Measurements from ENCODE around the gene RELB.

The RELB gene

GRCh38 chr19:45016388-45017314 is 15.4 kb downstream of the RELB start:
- H3K9ac ChIP-seq, result peak overlapping the region; percentile 44; the same call in 1 of the 2 replicates
- peak overlapping the region; percentile 38; the same call in 1 of the 2 replicates for H3K27ac ChIP-seq
- H4K20me1 ChIP-seq, result no peaks in the 10 kb centered on the region
- H3K36me3 ChIP-seq, result peaks cover 61% of the 10 kb centered on the region
- H3K4me1 ChIP-seq, result peaks cover 16% of the 10 kb centered on the region
- no peaks in the 10 kb centered on the region for H3K27me3 ChIP-seq
- peak overlapping the region; percentile 18; the same call in 1 of the 2 replicates for H3K4me2 ChIP-seq
- no peak overlapping the region for H3K4me3 ChIP-seq
- no peak for TF ChIP-seq Cebpa-rat (IDR thresholded peaks at IDR 0.05)
- no peaks in the 10 kb centered on the region for H3K9me3 ChIP-seq

GRCh38 chr19:45019187-45019586 is 17.9 kb downstream of the RELB start:
- Histone ChIP-seq H3K27me3 (no peaks in the 10 kb centered on the region), H3K9ac (no peak overlapping the region), H3K4me1 (peaks cover 22% of the 10 kb centered on the region), H3K36me3 (peaks cover 43% of the 10 kb centered on the region), H3K4me3 (no peak overlapping the region), H3K27ac (no peak overlapping the region), H4K20me1 (no peaks in the 10 kb centered on the region), H3K9me3 (no peaks in the 10 kb centered on the region), H3K4me2 (no peak overlapping the region)
- TF ChIP-seq Cebpa-rat (IDR thresholded peaks at IDR 0.05), result no peak

- Histone ChIP-seq H3K4me1 (peaks cover 22% of the 10 kb centered on the region), H3K4me2 (no peak overlapping the region), H3K27ac (no peak overlapping the region), H3K4me3 (no peak overlapping the region), H3K9me3 (no peaks in the 10 kb centered on the region), H3K9ac (no peak overlapping the region), H4K20me1 (no peaks in the 10 kb centered on the region), H3K36me3 (peaks cover 36% of the 10 kb centered on the region; the same call in 1 of the 2 replicates), H3K27me3 (no peaks in the 10 kb centered on the region)
- TF ChIP-seq Cebpa-rat (IDR thresholded peaks at IDR 0.05), result no peak
Observed at GRCh38 chr19:45020071-45020470, 18.8 kb downstream of the RELB start.

GRCh38 chr19:45021971-45022370 is 20.7 kb downstream of the RELB start:
- Histone ChIP-seq H3K9me3 (no peaks in the 10 kb centered on the region), H3K4me1 (peaks cover 9% of the 10 kb centered on the region; the same call in 1 of the 2 replicates), H3K36me3 (peaks cover 38% of the 10 kb centered on the region; the same call in 1 of the 2 replicates), H3K4me3 (no peak overlapping the region), H3K27ac (no peak overlapping the region), H3K9ac (no peak overlapping the region), H4K20me1 (no peaks in the 10 kb centered on the region), H3K27me3 (no peaks in the 10 kb centered on the region), H3K4me2 (no peak overlapping the region)
- TF ChIP-seq Cebpa-rat (IDR thresholded peaks at IDR 0.05), result no peak

- H3K36me3 ChIP-seq, result peaks cover 40% of the 10 kb centered on the region
- no peaks in the 10 kb centered on the region for H4K20me1 ChIP-seq
- no peaks in the 10 kb centered on the region for H3K27me3 ChIP-seq
- H3K9me3 ChIP-seq, result no peaks in the 10 kb centered on the region
- H3K4me2 ChIP-seq, result peak overlapping the region; percentile 9; the same call in 1 of the 2 replicates
- peaks cover 6% of the 10 kb centered on the region; the same call in 1 of the 2 replicates for H3K4me1 ChIP-seq
- H3K27ac ChIP-seq, result no peak overlapping the region
- H3K9ac ChIP-seq, result no peak overlapping the region
- TF ChIP-seq Cebpa-rat (IDR thresholded peaks at IDR 0.05), result no peak
- H3K4me3 ChIP-seq, result no peak overlapping the region
Observed at GRCh38 chr19:45023048-45023447, 21.8 kb downstream of the RELB start.

- H3K9me3 ChIP-seq, result no peaks in the 10 kb centered on the region
- no peaks in the 10 kb centered on the region for H3K27me3 ChIP-seq
- no peak overlapping the region for H3K9ac ChIP-seq
Observed at GRCh38 chr19:45025264-45025663, 24.0 kb downstream of the RELB start.

GRCh38 chr19:45027371-45027770 is 26.1 kb downstream of the RELB start:
- peaks cover 8% of the 10 kb centered on the region; the same call in 1 of the 2 replicates for H3K9me3 ChIP-seq
- no peak overlapping the region for H3K9ac ChIP-seq
- H3K27ac ChIP-seq, result no peak overlapping the region
- H3K36me3 ChIP-seq, result peaks cover 49% of the 10 kb centered on the region
- H3K4me3 ChIP-seq, result no peak overlapping the region
- H3K27me3 ChIP-seq, result no peaks in the 10 kb centered on the region
- peaks cover 6% of the 10 kb centered on the region; the same call in 1 of the 2 replicates for H3K4me1 ChIP-seq
- no peak for TF ChIP-seq Cebpa-rat (IDR thresholded peaks at IDR 0.05)
- no peak overlapping the region for H3K4me2 ChIP-seq
- no peaks in the 10 kb centered on the region for H4K20me1 ChIP-seq

More at GRCh38 chr19:45025264-45025663, 24.0 kb downstream of the RELB start:
- Histone ChIP-seq H3K4me3 (no peak overlapping the region), H4K20me1 (no peaks in the 10 kb centered on the region), H3K27ac (no peak overlapping the region), H3K36me3 (peaks cover 47% of the 10 kb centered on the region), H3K4me1 (peaks cover 6% of the 10 kb centered on the region; the same call in 1 of the 2 replicates), H3K4me2 (no peak overlapping the region)
- no peak for TF ChIP-seq Cebpa-rat (IDR thresholded peaks at IDR 0.05)

GRCh38 chr19:45030825-45031224 is 29.6 kb downstream of the RELB start:
- Histone ChIP-seq H3K27me3 (no peaks in the 10 kb centered on the region), H4K20me1 (no peaks in the 10 kb centered on the region), H3K4me1 (no peaks in the 10 kb centered on the region), H3K27ac (no peak overlapping the region), H3K4me2 (no peak overlapping the region), H3K4me3 (no peak overlapping the region), H3K36me3 (peaks cover 71% of the 10 kb centered on the region), H3K9me3 (peaks cover 13% of the 10 kb centered on the region), H3K9ac (no peak overlapping the region)
- TF ChIP-seq Cebpa-rat (IDR thresholded peaks at IDR 0.05), result no peak

GRCh38 chr19:45032421-45032820 is 31.2 kb downstream of the RELB start:
- Histone ChIP-seq H4K20me1 (no peaks in the 10 kb centered on the region), H3K4me2 (no peak overlapping the region), H3K27ac (no peak overlapping the region), H3K36me3 (peaks cover 79% of the 10 kb centered on the region), H3K9me3 (peaks cover 14% of the 10 kb centered on the region), H3K9ac (no peak overlapping the region), H3K4me1 (no peaks in the 10 kb centered on the region), H3K27me3 (no peaks in the 10 kb centered on the region), H3K4me3 (no peak overlapping the region)
- TF ChIP-seq Cebpa-rat (IDR thresholded peaks at IDR 0.05), result no peak

GRCh38 chr19:45035755-45036154 is 34.5 kb downstream of the RELB start:
- Histone ChIP-seq H3K4me1 (peaks cover 20% of the 10 kb centered on the region), H3K27ac (no peak overlapping the region), H3K9ac (no peak overlapping the region), H3K4me2 (no peak overlapping the region), H4K20me1 (peaks cover 19% of the 10 kb centered on the region), H3K9me3 (peaks cover 10% of the 10 kb centered on the region; the same call in 1 of the 2 replicates), H3K4me3 (no peak overlapping the region), H3K27me3 (no peaks in the 10 kb centered on the region), H3K36me3 (peaks cover 64% of the 10 kb centered on the region)
- no peak for TF ChIP-seq Cebpa-rat (IDR thresholded peaks at IDR 0.05)
